Spleen (tissue), 11 donors: ENCODE data around the gene PTPRK. TPM values are rescaled to one million over a fixed set of nuclear protein-coding genes. Genes with fewer than 3 reads are reported as not detected.

Experiments
- DNase-seq: peaks from one replicate; pipeline ENCODE4 v3.0.0-alpha.2; 2020
- H3K27ac ChIP-seq, 8 donors: fragments of 200-600 bp; sonication (generic) in 7 of 8; 1 replicate in 4 of 8; 2 replicates in 4 of 8; pipeline versions ENCODE4 v1.5.0 to v1.8.0; 2016 to 2021; ENCODE audit warnings: inconsistent platforms in 4 of 8, mild to moderate bottlenecking in 4 of 8, moderate library complexity in 1 of 8
- H3K27me3 ChIP-seq, 7 donors: fragments of 200-600 bp; sonication (generic) in 6 of 7; replicated peaks in 1 of 7; 1 replicate in 4 of 7; 2 replicates in 3 of 7; pipeline versions ENCODE4 v1.5.0 to v1.8.0; 2016 to 2021; ENCODE audit warnings: inconsistent platforms in 3 of 7, mild to moderate bottlenecking in 1 of 7
- H3K36me3 ChIP-seq, 6 donors: fragments of 200-600 bp; sonication (generic) in 5 of 6; 1 replicate in 4 of 6; 2 replicates in 2 of 6; pipeline versions ENCODE4 v1.5.0 to v1.8.0; 2016 to 2021; ENCODE audit warnings: inconsistent platforms in 2 of 6
- H3K4me1 ChIP-seq, 6 donors: fragments of 200-600 bp; sonication (generic) in 5 of 6; 1 replicate in 3 of 6; 2 replicates in 3 of 6; pipeline versions ENCODE4 v1.5.0 to v1.8.0; 2016 to 2021; ENCODE audit warnings: inconsistent platforms in 3 of 6
- H3K4me3 ChIP-seq, 8 donors: fragments of 200-600 bp; sonication (generic) in 7 of 8; 1 replicate in 4 of 8; 2 replicates in 4 of 8; pipeline versions ENCODE4 v1.5.0 to v1.8.0; 2016 to 2021; ENCODE audit warnings: inconsistent platforms in 4 of 8, mild to moderate bottlenecking in 4 of 8, moderate library complexity in 2 of 8
- H3K9me3 ChIP-seq, 8 donors: fragments of 200-600 bp; sonication (generic) in 7 of 8; 1 replicate in 4 of 8; 2 replicates in 4 of 8; pipeline versions ENCODE4 v1.5.0 to v1.8.0; 2016 to 2021; ENCODE audit warnings: inconsistent platforms in 4 of 8
- CTCF ChIP-seq, 11 experiments: fragments of 200-600 bp in 7 of 11; fragments of 450-650 bp in 4 of 11; sonication (generic) in 4 of 11; IDR thresholded peaks in 8 of 11; conservative IDR thresholded peaks in 3 of 11; 1 replicate in 7 of 11; 2 replicates in 4 of 11; pipeline versions ENCODE4 v1.4.0 to v1.8.0; 2016 to 2021; ENCODE audit warnings: antibody characterized with exemption in 11 of 11, inconsistent platforms in 4 of 11, mild to moderate bottlenecking in 1 of 11
- POLR2A ChIP-seq, 3 donors: fragments of 450-650 bp; IDR thresholded peaks; one replicate each; pipeline ENCODE4 v1.5.1; 2017; ENCODE audit warnings: antibody characterized with exemption in 3 of 3, mild to moderate bottlenecking in 1 of 3
- POLR2AphosphoS5 ChIP-seq, 3 donors: sonication (generic); formaldehyde crosslinking; IDR thresholded peaks; one replicate each; pipeline ENCODE4 v1.5.1; 2017; ENCODE audit warnings: antibody characterized with exemption in 3 of 3
- WGBS, 5 donors: extraction: QIAGEN DNeasy Blood & Tissue Kit in 3 of 5; methylation state at CpG; one replicate each; pipeline versions ENCODE4 v1.1.5 to v1.1.7; 2013 to 2018; 5-methylcytosine and 5-hydroxymethylcytosine counted together
- intact Hi-C: fragments of 100-400 bp; cut with DNase I; formaldehyde crosslinking; loops from one replicate; pipeline ENCODE4 v1.15.0; 2023; ENCODE audit warnings: low total_unique reads
- polyA plus RNA-seq, 3 donors: library from polyadenylated mRNA; stranded (reverse); fragments of 200-250 nt; gene quantifications; one replicate each; pipeline ENCODE4 v1.2.1, GENCODE V29; 2013
- total RNA-seq, 7 donors: library from RNA; depleted of rRNA in 3 of 7; stranded (reverse); fragments of >200 nt in 3 of 7; fragmentation: NEBNext Ultra II Directional in 4 of 7; extraction: Animal tissue kit (Norgen Biotek cat#: 25700) in 4 of 7; gene quantifications; one replicate each; pipeline versions ENCODE4 v1.1.0 to v1.2.1, GENCODE V29; 2016 to 2021
- donor health status: healthy with polysubstance abuse.
- donor health status: DM: no; HTN: no; CAD: no; lungs with moderate emphysema.
- donor health status: DM: no; HTN: no; CAD: no.
- donor health status: Bipolar disorder and iron deficiency.
- donor health status: healthy.
- donor health status: DM: no; HTN: no; CAD: no.
- donor health status: DM: yes; HTN: yes; CAD: no.

The PTPRK gene
- total and polyA plus RNA-seq, 10 donors: 3.3 to 67.8 (median 34.0) TPM

GRCh38 chr6:127946388-127946787, 574.0 kb downstream of the PTPRK start:
- no peaks in the 10 kb centered on the region for H3K27me3 ChIP-seq
- peaks cover 0 to 12% (median 0%) of the 10 kb centered on the region in 8 donors for H3K9me3 ChIP-seq
- 92 to 99% (median 97%) methylated on average over 2 of the region's 2 CpGs for WGBS, 5 donors
- H3K4me1 ChIP-seq: peaks cover 0 to 10% (median 5%) of the 10 kb centered on the region in 6 donors
- H3K4me3 ChIP-seq: no peak overlapping the region
- H3K36me3 ChIP-seq: no peaks in the 10 kb centered on the region
- intact Hi-C loops: no loop called here
- DNase-seq: no peak
- no peak for TF ChIP-seq POLR2AphosphoS5 (IDR thresholded peaks at IDR 0.05)
- TF ChIP-seq POLR2A (IDR thresholded peaks at IDR 0.05): no peak
- TF ChIP-seq CTCF (IDR thresholded peaks at IDR 0.05 in 8 of 11, conservative IDR thresholded peaks at IDR 0.05 in 3 of 11): no peak
- H3K27ac ChIP-seq: no peak overlapping the region

- no peak for TF ChIP-seq POLR2A (IDR thresholded peaks at IDR 0.05)
- no peak for TF ChIP-seq CTCF (IDR thresholded peaks at IDR 0.05 in 8 of 11, conservative IDR thresholded peaks at IDR 0.05 in 3 of 11)
- TF ChIP-seq POLR2AphosphoS5 (IDR thresholded peaks at IDR 0.05): no peak
- no peaks in the 10 kb centered on the region for H3K27me3 ChIP-seq
- no peak overlapping the region for H3K27ac ChIP-seq
- H3K4me3 ChIP-seq: no peak overlapping the region
- intact Hi-C loops: no loop called here
- no peaks in the 10 kb centered on the region for H3K36me3 ChIP-seq
- WGBS, 5 donors: 85 to 93% (median 86%) methylated on average over 3 of the region's 3 CpGs
- peaks cover 0 to 12% (median 0%) of the 10 kb centered on the region in 8 donors for H3K9me3 ChIP-seq
- no peak for DNase-seq
- peaks cover 0 to 4% (median 2%) of the 10 kb centered on the region in 6 donors for H3K4me1 ChIP-seq
Measured at GRCh38 chr6:127945434-127946097, 574.8 kb downstream of the PTPRK start.

- H3K27ac ChIP-seq: no peak overlapping the region
- peaks cover 0 to 4% (median 0%) of the 10 kb centered on the region in 6 donors for H3K4me1 ChIP-seq
- no peak for TF ChIP-seq POLR2AphosphoS5 (IDR thresholded peaks at IDR 0.05)
- TF ChIP-seq CTCF (IDR thresholded peaks at IDR 0.05 in 8 of 11, conservative IDR thresholded peaks at IDR 0.05 in 3 of 11): no peak
- TF ChIP-seq POLR2A (IDR thresholded peaks at IDR 0.05): no peak
- H3K4me3 ChIP-seq: no peak overlapping the region
- H3K27me3 ChIP-seq: no peaks in the 10 kb centered on the region
- 79 to 86% (median 84%) methylated on average over 5 of the region's 5 CpGs for WGBS, 5 donors
- no peak for DNase-seq
- H3K36me3 ChIP-seq: no peaks in the 10 kb centered on the region
- intact Hi-C loops: no loop called here
- H3K9me3 ChIP-seq: peaks cover 0 to 5% (median 0%) of the 10 kb centered on the region in 8 donors
Measured at GRCh38 chr6:127941228-127941627, 579.2 kb downstream of the PTPRK start.

GRCh38 chr6:127939442-127940066, 580.8 kb downstream of the PTPRK start:
- Histone ChIP-seq H3K27me3 (no peaks in the 10 kb centered on the region), H3K27ac (no peak overlapping the region), H3K9me3 (no peaks in the 10 kb centered on the region), H3K36me3 (no peaks in the 10 kb centered on the region), H3K4me1 (peaks cover 0 to 4% (median 0%) of the 10 kb centered on the region in 6 donors), H3K4me3 (no peak overlapping the region)
- WGBS, 5 donors: 52 to 71% (median 62%) methylated on average over 3 of the region's 3 CpGs
- TF ChIP-seq POLR2A (IDR thresholded peaks at IDR 0.05) (no peak), POLR2AphosphoS5 (IDR thresholded peaks at IDR 0.05) (no peak), CTCF (IDR thresholded peaks at IDR 0.05 in 8 of 11, conservative IDR thresholded peaks at IDR 0.05 in 3 of 11) (no peak)
- DNase-seq: no peak
- intact Hi-C loops: no loop called here
